IPS DF 19.7 (cell line): Measurements from ENCODE around the gene EEF2K.
"Not testable (repeated sequence)": the region's sequence is repeated elsewhere in the genome, so short reads cannot be mapped to it uniquely, and the experiment has no call there.

Experiments used
- DNase-seq: peaks from one replicate; pipeline ENCODE4 v3.0.0-alpha.2; 2013; ENCODE audit warnings: low read depth, low spot score

Gene EEF2K

GRCh38 chr16:22206013-22206841 is at the start of gene EEF2K:
Gene EEF2K (plus strand): TSS chr16:22206278. CDS start chr16:22225730, 19,452 bp downstream.
- DNase-seq = peak; percentile 85

DNA sequence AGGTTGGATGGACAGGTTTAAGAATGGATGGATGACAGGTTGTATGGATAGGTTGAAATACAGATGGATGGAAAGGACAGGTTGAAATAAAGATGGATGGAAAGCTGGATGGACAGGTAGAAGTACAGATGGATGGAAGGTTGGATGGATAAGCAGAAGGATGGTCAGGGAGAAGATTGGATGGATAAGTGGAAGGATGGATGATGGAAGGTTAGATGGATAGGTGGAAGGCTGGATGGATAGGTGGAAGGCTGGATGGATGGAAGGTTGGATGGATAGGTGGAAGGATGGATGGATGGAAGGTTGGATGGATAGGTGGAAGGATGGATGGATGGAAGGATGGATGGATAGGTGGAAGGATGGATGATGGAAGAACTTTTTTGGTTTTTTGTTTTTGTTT is 44.7 kb upstream of the EEF2K start:
- DNase-seq = no peak

GRCh38 chr16:22161999-22162655 is 44.0 kb upstream of the EEF2K start, which contains the start of gene SDR42E2:
Gene SDR42E2 (plus strand): TSS chr16:22162506. CDS start chr16:22165583, 3,077 bp downstream.
- DNase-seq = no peak

GRCh38 chr16:22162656-22163009 is 43.4 kb upstream of the EEF2K start:
- DNase-seq = no peak

GRCh38 chr16:22163806-22164205 is 42.3 kb upstream of the EEF2K start:
- DNase-seq = no peak

GRCh38 chr16:22164482-22164881 is 41.6 kb upstream of the EEF2K start:
- DNase-seq = no peak

DNA sequence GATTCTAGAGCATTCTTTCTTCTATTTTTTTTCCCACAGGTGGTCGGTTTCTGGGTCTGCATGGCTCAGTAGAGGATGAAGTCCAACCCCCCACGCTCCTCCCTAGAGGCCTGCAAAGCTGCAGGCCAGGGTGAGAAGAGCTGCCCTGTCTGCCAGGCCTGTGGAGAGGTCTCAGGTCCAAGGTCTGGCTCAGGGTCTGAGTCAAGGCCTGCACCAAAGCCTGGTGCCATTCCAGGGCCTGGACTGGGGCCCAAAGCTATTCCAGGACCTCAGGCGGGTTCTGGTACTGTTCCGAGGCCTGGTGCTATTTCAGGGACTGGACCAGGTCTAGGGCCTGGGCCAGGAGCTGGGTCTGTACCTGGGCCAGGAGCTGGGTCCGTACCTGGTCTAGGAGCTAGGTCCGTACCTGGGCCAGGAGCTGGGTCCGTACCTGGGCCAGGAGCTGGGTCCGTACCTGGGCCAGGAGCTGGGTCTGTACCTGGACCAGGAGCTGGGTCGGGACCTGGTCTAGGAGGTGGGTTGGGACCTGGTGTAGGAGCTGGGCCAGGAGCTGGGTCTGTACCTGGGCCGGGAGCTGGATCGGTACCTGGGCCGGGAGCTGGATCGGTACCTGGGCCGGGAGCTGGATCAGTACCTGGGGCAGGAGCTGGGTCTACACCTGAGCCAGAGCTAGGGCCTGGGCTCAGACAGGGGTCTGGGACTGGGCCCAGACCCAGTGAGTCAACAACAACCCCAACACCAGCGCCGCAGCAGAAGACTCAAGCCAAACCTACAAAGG is 40.4 kb upstream of the EEF2K start:
- no peak for DNase-seq

- DNase-seq = no peak
Measured at GRCh38 chr16:22171953-22172352, 34.1 kb upstream of the EEF2K start.

- not testable (repeated sequence) for DNase-seq
Measured at GRCh38 chr16:22172642-22173041, 33.4 kb upstream of the EEF2K start.

- no peak for DNase-seq
Measured at GRCh38 chr16:22174642-22175041, 31.4 kb upstream of the EEF2K start.

GRCh38 chr16:22177968-22178930 is 27.8 kb upstream of the EEF2K start:
- no peak for DNase-seq

DNA sequence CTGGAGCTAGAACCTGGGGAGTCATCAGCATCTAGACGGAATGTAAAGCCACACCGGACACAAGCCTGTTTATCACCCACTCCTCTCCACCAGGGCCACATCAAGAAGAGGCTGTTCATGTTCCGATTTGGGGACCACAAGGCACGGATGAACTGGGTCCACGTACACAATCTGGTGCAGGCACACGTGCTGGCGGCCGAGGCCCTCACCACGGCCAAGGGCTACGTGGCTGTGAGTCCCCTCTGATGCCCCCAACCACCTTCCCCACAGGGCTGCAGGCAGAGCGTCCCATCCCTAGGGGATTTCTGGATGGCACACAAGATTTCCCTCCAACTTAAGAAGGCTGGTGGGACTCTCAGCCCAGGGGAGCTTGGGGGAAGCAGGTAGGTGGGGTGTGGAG is 24.7 kb upstream of the EEF2K start:
- DNase-seq = no peak

DNA sequence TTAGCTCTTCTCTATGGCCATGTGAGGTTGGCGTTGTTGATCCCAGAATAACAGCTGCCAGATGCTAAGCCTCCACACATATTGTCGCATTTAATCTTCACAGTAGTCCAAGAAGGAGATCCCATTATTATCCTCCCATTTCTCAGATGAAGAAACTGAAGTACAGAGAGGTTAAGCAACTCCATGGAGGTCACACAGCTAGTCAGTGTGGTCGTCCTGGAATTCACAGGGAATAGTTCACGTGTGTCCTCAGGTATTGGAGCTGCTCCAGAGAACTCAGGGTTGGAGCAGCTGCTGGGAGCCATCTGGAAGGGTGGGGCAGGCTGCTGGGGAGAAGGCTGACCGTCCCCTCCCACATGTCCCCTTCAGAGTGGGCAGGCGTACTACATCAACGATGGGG is 24.2 kb upstream of the EEF2K start:
- no peak for DNase-seq

- no peak for DNase-seq
Measured at GRCh38 chr16:22183335-22183734, 22.7 kb upstream of the EEF2K start.

DNA sequence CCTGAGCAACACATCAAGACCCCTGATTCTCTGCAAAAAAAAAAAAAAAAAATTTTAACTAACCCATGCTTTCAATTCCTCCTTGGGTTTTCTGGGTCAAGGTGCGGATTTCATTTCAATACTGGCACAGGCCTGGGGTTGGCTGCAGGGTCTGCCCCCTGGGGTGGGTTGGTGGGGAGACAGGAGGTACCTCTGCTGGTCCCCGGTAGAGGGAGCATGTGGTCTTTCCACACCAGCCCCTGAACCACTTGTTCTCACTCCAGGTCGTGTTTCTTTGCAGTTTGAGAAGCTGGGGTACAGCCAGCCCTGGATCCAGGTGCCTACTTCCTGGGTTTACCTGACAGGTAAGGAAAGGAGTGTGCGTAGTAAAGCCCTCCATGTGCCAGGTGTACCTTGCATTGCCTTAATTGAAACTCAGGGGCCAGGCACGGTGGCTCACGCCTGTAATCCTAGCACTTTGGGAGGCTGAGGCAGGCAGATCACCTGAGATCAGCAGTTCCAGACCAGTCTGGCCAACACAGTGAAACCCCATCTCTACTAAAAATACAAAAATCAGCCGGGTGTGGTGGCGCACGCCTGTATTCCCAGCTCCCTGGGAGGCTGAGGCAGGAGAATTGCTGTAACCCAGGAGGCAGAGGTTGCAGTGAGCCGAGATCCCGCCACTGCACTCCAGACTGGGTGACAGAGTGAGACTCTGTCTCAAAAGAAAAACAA is 22.0 kb upstream of the EEF2K start:
- DNase-seq = no peak

GRCh38 chr16:22184615-22184968 is 21.5 kb upstream of the EEF2K start:
- DNase-seq = no peak

GRCh38 chr16:22186517-22186916 is 19.6 kb upstream of the EEF2K start:
- no peak for DNase-seq

DNA sequence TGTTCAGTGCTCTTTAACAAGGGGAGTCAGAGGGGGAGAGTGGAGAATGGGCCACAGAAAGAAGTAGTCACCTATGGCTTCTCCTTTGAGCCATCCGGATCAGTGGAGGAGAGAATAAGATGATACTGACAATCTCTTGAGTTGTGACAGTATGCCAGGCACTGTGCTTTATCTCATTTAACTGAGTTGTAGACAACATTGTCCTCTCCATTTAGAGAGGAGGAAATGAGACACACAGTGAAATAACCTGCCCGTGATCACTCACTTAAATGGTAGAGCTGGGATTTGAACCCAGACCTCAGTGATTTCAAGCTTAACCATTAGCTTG is 17.8 kb upstream of the EEF2K start:
- no peak for DNase-seq

DNA sequence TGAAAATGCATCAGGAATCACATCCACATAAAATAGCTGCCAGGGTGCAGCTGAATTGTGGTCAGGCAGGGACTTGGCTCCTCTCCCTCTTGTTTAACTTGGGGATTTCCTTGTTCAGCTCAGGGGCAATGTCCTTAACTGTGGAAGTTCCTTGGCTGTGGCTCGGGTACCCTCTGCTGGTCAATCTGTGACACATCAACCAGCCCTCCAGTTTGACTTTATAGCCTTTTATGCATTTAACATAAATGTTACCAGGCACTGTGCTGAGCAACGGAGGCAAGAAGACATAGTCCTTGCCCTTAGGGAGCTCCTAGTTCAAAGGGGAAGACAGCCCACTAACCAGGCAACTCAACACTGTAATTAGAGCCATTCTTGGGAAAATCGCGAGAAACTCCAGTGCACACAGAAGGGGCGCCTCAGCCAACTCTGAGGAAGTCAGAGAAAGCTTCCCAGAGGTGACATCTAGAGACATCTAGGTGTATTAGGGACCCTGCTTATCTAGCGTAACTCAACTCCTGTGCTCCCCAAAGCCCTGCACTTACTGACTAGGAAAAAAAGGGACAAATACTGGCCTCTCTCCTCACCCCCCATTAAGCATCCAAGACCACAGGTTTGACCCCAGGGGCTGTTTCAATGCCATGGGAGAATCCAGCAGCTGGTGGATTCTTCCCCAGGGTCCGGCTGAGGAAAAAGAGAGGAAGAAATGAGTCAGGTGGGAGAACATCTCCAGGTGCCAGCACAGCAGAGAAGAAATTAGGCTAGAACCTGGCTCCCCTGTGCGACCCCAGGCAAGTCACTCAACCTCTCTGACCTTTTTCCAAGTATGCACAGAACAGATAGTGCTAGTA is 17.3 kb upstream of the EEF2K start:
- no peak for DNase-seq
